HG02981 (cell line): Measurements from ENCODE around the gene DNMT1.
"Not testable (repeated sequence)": the region's sequence is repeated elsewhere in the genome, so short reads cannot be mapped to it uniquely, and the experiment has no call there.

ENCODE experiments used
- ATAC-seq: cut with Tn5 transposase; IDR thresholded peaks from one replicate; pipeline ENCODE4 v1.9.1; 2021; ENCODE audit warnings: mild to moderate bottlenecking, moderate library complexity; ENCODE audit not compliant: unreplicated experiment

The DNMT1 gene

GRCh38 chr19:10222201-10222890 lies 27.6 kb upstream of the DNMT1 start:
- no peak for ATAC-seq

GRCh38 chr19:10220695-10221094 lies 25.9 kb upstream of the DNMT1 start:
- ATAC-seq = no peak

GRCh38 chr19:10219678-10220077 lies 24.9 kb upstream of the DNMT1 start:
- ATAC-seq = no peak

GRCh38 chr19:10217085-10217484 lies 22.3 kb upstream of the DNMT1 start:
- ATAC-seq = no peak

GRCh38 chr19:10214784-10215183 lies 20.0 kb upstream of the DNMT1 start:
- no peak for ATAC-seq

- ATAC-seq = no peak
Observed at GRCh38 chr19:10211691-10212090, 16.9 kb upstream of the DNMT1 start.

- ATAC-seq = no peak
Observed at GRCh38 chr19:10211061-10211460, 16.3 kb upstream of the DNMT1 start.

GRCh38 chr19:10209315-10209714 lies 14.6 kb upstream of the DNMT1 start:
- no peak for ATAC-seq

GRCh38 chr19:10207026-10207425 lies 12.3 kb upstream of the DNMT1 start:
- no peak for ATAC-seq

GRCh38 chr19:10206226-10206885 lies 11.6 kb upstream of the DNMT1 start:
- no peak for ATAC-seq

GRCh38 chr19:10205636-10206035 lies 10.9 kb upstream of the DNMT1 start:
- ATAC-seq = no peak

GRCh38 chr19:10203686-10204085 lies 8.9 kb upstream of the DNMT1 start:
- ATAC-seq = no peak

- ATAC-seq = no peak
Observed at GRCh38 chr19:10201176-10201575, 6.4 kb upstream of the DNMT1 start.

- ATAC-seq = not testable (repeated sequence)
Observed at GRCh38 chr19:10200101-10200500, 5.3 kb upstream of the DNMT1 start.

- ATAC-seq = not testable (repeated sequence)
Observed at GRCh38 chr19:10198889-10199644, 4.3 kb upstream of the DNMT1 start.

- ATAC-seq = no peak
Observed at GRCh38 chr19:10195199-10195519, 406 bp upstream of the DNMT1 start.

- peak; percentile 21 for ATAC-seq
Observed at GRCh38 chr19:10193790-10194499, 808 bp downstream of the DNMT1 start.

- ATAC-seq = no peak
Observed at GRCh38 chr19:10192922-10193321, 1.8 kb downstream of the DNMT1 start.

GRCh38 chr19:10191347-10191746 lies 3.4 kb downstream of the DNMT1 start:
- no peak for ATAC-seq

GRCh38 chr19:10190026-10190425 lies 4.7 kb downstream of the DNMT1 start:
- no peak for ATAC-seq

- no peak for ATAC-seq
Observed at GRCh38 chr19:10189616-10190015, 5.1 kb downstream of the DNMT1 start.
